Gastroesophageal sphincter (tissue), 4 donors: Measurements from ENCODE around the gene CYTH1. TPM values are rescaled to one million over a fixed set of nuclear protein-coding genes. Genes with fewer than 3 reads are reported as not detected.
A peak's percentile ranks its signal among the peaks of the same experiment; 100 is the strongest.

Experiments used
- ATAC-seq: fragments of 150-250 bp; one replicate; pipeline ENCODE4 v1.9.1; 2016; ENCODE audit warnings: mild to moderate bottlenecking, moderate library complexity
- H3K27ac ChIP-seq, 4 donors: fragments of 200-600 bp; sonication (generic) in 3 of 4; 1 replicate in 3 of 4; 2 replicates in 1 of 4; pipeline ENCODE4 v1.5.1; 2016 to 2019
- H3K27me3 ChIP-seq: fragments of 200-600 bp; sonication (generic); one replicate; pipeline ENCODE4 v1.5.1; 2019
- H3K36me3 ChIP-seq, 2 donors: fragments of 200-600 bp; sonication (generic); one replicate each; pipeline ENCODE4 v1.5.1; 2019; ENCODE audit warnings: control low read depth in 1 of 2
- H3K4me1 ChIP-seq, 3 donors: fragments of 200-600 bp; sonication (generic); 1 replicate in 2 of 3; 2 replicates in 1 of 3; pipeline ENCODE4 v1.5.1; 2016 to 2019; ENCODE audit warnings: control low read depth in 2 of 3
- H3K4me3 ChIP-seq, 2 donors: fragments of 200-600 bp; sonication (generic); one replicate each; pipeline ENCODE4 v1.5.1; 2019; ENCODE audit warnings: mild to moderate bottlenecking in 1 of 2, moderate library complexity in 1 of 2
- H3K9me3 ChIP-seq, 3 donors: fragments of 200-600 bp; sonication (generic); one replicate each; pipeline ENCODE4 v1.5.1; 2017 to 2019; ENCODE audit warnings: control low read depth in 2 of 3
- CTCF ChIP-seq, 4 experiments: fragments of 200-600 bp in 2 of 4; fragments of 450-650 bp in 2 of 4; sonication (generic) in 1 of 4; IDR thresholded peaks; one replicate each; pipeline ENCODE4 v1.5.1; 2017 to 2019; ENCODE audit warnings: antibody characterized with exemption in 4 of 4, mild to moderate bottlenecking in 2 of 4, moderate library complexity in 2 of 4
- EP300 ChIP-seq: sonication (generic); formaldehyde crosslinking; IDR thresholded peaks from one replicate; pipeline ENCODE4 v1.6.1; 2017; ENCODE audit warnings: antibody characterized with exemption, mild to moderate bottlenecking
- POLR2A ChIP-seq, 2 donors: fragments of 450-650 bp; IDR thresholded peaks; one replicate each; pipeline ENCODE4 v1.6.1; 2017; ENCODE audit warnings: antibody characterized with exemption in 2 of 2, mild to moderate bottlenecking in 2 of 2, moderate library complexity in 1 of 2
- POLR2AphosphoS5 ChIP-seq: sonication (generic); formaldehyde crosslinking; IDR thresholded peaks from one replicate; pipeline ENCODE4 v1.6.1; 2017; ENCODE audit warnings: antibody characterized with exemption
- WGBS, 2 donors: methylation state at CpG; one replicate each; pipeline ENCODE4 v1.1.5; 2018; ENCODE audit warnings: low coverage in 1 of 2; 5-methylcytosine and 5-hydroxymethylcytosine counted together
- total RNA-seq, 4 donors: library from RNA; depleted of rRNA; stranded (reverse); fragments of >200 nt; gene quantifications; one replicate each; pipeline ENCODE4 v1.1.0, GENCODE V29; 2016

CYTH1 gene
- 10 to 100 TPM; 26.9 to 38.0 (median 31.0) TPM for total RNA-seq

- Histone ChIP-seq H3K36me3 (no peaks in the 10 kb centered on the region), H3K4me1 (peaks cover 0 to 54% (median 13%) of the 10 kb centered on the region in 3 donors), H3K27ac (peak within 1 kb of the TSS; percentile 76 to 97 (median 95)), H3K27me3 (no peaks in the 10 kb centered on the region), H3K4me3 (peak within 1 kb of the TSS; percentile 87 to 100), H3K9me3 (no peaks in the 10 kb centered on the region)
- peak; percentile 49 to 59 for TF ChIP-seq POLR2A (IDR thresholded peaks at IDR 0.05)
- no peak for TF ChIP-seq EP300
- no peak for TF ChIP-seq CTCF (IDR thresholded peaks at IDR 0.05)
- ATAC-seq = peak; percentile 41
- no CpG with 5 or more reads among the region's 64 CpGs for WGBS, 2 donors
Measured at GRCh38 chr17:78781893-78782304, at the start of gene CYTH1. TSS of gene CYTH1 (minus strand) at chr17:78782273. CDS start at chr17:78782223, 50 bp downstream.

- H3K36me3 ChIP-seq = peaks cover 0 to 100% of the 10 kb centered on the region in 2 donors
Measured at GRCh38 chr17:78829477-78829876, 47.4 kb upstream of the CYTH1 start.

GRCh38 chr17:78828470-78829185 lies 46.6 kb upstream of the CYTH1 start:
- H3K4me1 ChIP-seq = no peaks in the 10 kb centered on the region
- ATAC-seq = no peak
- TF ChIP-seq CTCF (IDR thresholded peaks at IDR 0.05) = no peak
- TF ChIP-seq POLR2A (IDR thresholded peaks at IDR 0.05) = no peak
- peaks cover 0 to 100% of the 10 kb centered on the region in 2 donors for H3K36me3 ChIP-seq
- no peaks in the 10 kb centered on the region for H3K27me3 ChIP-seq
- WGBS, 2 donors = 84 to 90% methylated on average over 8 to 14 of the region's 14 CpGs
- peak overlapping the region in 1 of 4 donors; percentile 15 for H3K27ac ChIP-seq
- H3K9me3 ChIP-seq = no peaks in the 10 kb centered on the region
- H3K4me3 ChIP-seq = no peak overlapping the region

More at GRCh38 chr17:78829477-78829876, 47.4 kb upstream of the CYTH1 start:
- no peak overlapping the region for H3K4me3 ChIP-seq
- H3K4me1 ChIP-seq = no peaks in the 10 kb centered on the region
- ATAC-seq = no peak
- H3K27ac ChIP-seq = no peak overlapping the region
- TF ChIP-seq EP300 (no peak), CTCF (IDR thresholded peaks at IDR 0.05) (no peak), POLR2A (IDR thresholded peaks at IDR 0.05) (no peak), POLR2AphosphoS5 (no peak)
- H3K27me3 ChIP-seq = no peaks in the 10 kb centered on the region
- H3K9me3 ChIP-seq = no peaks in the 10 kb centered on the region
- 94 to 100% methylated on average over 3 to 6 of the region's 6 CpGs for WGBS, 2 donors

- no peak for TF ChIP-seq CTCF (IDR thresholded peaks at IDR 0.05)
- no peak for TF ChIP-seq EP300
- TF ChIP-seq POLR2AphosphoS5 = no peak
- TF ChIP-seq POLR2A (IDR thresholded peaks at IDR 0.05) = no peak
- 64% methylated on average over 6 of the region's 21 CpGs; no CpG with 5 or more reads in 1 of the 2 donors for WGBS, 2 donors
- Histone ChIP-seq H3K9me3 (no peaks in the 10 kb centered on the region), H3K36me3 (peaks cover 0 to 100% of the 10 kb centered on the region in 2 donors), H3K4me1 (no peaks in the 10 kb centered on the region), H3K27me3 (no peaks in the 10 kb centered on the region), H3K4me3 (no peak overlapping the region), H3K27ac (peak overlapping the region in 2 of 4 donors; percentile 21 to 38)
- no peak for ATAC-seq
Measured at GRCh38 chr17:78826836-78827509, 44.9 kb upstream of the CYTH1 start.
